DMS53 treated with DMSO at 0.1 percent for 48 hours (cell line): ENCODE results near the gene ADARB1.

ENCODE experiments used
- DNase-seq: peaks from one replicate; lab custom pipeline; 2025; ENCODE audit not compliant: unreplicated experiment; lab: John Stamatoyannopoulos, UW

ADARB1 gene

GRCh38 chr21:45039317-45040156, 34.8 kb upstream of the ADARB1 start:
- no peak for DNase-seq

DNA sequence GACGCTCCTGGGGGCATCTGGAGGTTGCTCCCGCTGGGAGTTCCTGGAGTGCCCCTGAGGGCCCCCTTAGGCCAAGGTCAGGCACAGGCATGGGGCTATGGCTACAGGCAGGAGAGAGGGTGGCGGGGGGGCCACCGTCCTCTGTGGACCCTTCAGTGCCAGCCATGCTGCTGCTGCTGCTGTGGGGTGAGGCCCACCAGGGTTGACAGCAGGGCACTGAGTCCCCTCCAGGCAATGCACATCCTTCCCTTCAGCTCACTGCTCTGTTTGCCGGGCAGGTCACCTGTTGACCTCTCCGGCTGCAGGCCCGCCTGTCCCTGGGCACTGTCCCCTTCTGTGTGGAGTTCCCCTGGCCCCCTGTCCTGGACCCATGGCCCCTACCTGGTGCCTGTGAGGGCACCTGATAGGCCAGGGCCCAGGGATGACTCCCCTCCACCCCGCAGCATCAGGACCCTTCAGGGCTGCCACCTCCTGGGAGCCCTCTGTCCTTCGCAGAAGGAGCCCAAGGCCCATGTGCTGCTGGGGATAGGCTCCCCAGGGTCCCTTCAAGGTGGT, 34.1 kb upstream of the ADARB1 start:
- DNase-seq: no peak

- no peak for DNase-seq
Measured at GRCh38 chr21:45040739-45041138, 33.6 kb upstream of the ADARB1 start.

DNA sequence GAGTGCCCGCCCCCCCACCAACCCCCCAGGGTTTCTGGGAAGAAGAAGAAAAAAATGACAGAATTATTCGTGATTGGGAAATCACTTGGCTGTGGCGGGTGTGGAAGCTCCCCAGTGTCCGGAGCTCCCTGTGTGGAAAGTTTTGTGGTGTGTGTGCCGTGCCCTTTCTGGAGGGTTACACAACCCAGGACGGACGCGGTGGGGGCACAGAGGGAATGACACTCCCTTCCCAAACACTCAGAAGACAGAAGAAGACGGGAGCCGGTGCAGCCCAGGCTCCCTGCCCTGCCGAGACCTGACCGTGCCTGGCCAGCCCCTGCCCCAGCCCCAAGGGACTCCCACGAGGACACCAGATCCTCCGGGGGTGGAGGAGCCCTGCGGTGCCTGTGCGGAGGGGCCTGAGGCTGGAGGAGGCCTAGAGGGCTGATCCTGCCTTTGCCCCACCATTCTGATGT, 33.0 kb upstream of the ADARB1 start:
- DNase-seq: no peak

DNA sequence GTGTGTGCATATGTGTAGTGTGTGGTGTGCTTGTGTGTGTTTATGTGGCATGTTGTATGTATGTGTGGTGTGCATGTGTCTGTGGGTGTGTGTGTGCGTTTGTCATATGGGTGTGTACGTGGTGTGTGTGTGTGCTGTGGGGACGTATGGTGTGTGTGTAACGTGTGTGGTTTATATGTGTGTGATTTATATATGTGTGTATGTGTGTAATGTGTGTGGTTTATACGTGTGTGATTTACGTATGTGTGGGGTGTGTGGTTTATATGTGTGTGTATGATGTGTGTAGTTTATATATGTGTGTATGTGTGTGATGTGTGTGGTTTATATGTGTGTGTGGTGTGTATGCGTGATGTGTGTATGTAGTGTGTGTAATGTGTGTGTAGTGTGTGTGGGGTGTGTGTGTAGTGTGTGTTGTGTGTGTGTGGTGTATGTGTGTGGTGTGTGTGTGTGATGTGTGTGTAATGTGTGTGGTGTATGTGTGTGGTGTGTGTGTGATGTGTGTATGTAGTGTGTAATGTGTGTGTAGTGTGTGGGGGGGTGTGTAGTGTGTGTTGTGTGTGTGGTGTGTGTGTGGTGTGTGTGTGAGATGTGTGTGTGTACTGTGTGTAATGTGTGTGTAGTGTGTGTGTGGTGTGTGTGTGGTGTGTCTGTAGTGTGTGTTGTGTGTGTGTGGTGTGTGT, 32.3 kb upstream of the ADARB1 start:
- DNase-seq: no peak

DNA sequence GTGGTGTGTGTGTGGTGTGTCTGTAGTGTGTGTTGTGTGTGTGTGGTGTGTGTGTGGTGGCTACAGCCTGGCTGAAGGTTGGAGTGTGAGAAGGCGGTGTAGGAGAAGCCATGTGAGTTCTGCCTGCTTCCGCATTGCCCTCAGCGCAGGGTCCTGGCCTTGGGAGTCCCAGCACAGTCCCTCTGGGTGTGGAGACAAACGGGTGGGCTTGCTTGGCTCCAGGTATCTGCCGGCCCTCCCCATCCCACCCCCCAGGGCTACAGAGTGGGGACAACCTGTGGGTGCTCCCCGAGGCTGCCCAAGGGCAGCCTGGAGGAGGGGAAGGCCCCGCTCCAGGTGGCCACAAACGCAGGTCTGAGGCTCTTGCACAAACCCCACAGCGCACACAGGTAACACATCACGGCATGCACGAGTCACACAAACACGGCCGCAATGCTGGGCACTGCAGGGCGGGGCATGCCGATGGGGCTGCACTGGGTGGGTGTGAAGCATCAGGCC, 31.7 kb upstream of the ADARB1 start:
- DNase-seq: no peak

GRCh38 chr21:45043541-45044020, 30.8 kb upstream of the ADARB1 start:
- no peak for DNase-seq

DNA sequence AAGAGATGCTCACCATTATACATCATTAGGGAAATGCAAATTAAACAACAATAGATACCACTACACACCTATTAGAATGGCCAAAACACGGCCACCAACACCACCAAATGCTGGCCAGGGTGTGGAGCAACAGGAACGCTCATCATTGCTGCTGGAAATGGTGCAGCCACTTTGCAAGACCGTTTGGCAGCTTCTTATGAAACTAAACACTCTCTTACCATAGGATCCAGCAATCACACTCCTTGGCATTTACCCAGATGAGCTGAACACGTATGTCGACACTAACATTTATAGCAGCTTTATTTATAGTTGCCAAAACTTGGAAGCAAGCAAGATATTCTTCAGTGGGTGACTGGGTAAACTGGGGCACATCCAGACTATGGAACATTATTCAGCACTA, 28.9 kb upstream of the ADARB1 start:
- no peak for DNase-seq

- DNase-seq: no peak
Measured at GRCh38 chr21:45047257-45047656, 27.1 kb upstream of the ADARB1 start.

DNA sequence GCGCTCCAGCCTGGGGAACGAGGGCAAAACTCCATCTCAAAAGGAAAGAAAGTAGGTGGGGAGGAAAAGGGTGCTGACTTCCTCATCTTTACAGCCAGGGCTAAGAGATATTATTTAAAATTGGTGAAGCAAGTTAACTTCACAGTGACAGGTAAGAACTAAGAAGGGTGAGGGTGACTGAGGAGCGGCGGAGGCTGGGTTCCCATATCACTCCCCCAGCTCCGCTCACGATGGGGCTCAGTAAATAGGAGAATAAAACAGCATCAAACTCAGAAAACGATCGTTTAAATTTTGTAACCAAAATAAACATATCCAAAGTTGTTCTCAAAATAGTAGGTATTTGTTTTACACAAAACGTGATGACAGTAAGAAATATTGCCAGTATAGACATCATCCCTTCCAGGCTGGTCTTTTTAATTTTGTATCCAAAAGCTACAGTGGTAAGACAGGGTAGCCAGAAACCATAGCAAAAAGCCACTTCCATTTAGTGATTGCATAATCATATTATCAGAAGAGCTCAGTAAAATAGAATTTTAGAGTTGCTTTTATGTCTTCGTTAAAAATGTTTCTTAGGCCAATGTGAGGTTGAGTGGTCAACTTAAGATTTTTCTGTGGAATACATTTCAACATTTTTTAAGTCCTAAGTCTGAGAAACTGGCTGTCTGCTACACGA, 26.2 kb upstream of the ADARB1 start:
- no peak for DNase-seq

GRCh38 chr21:45048968-45049367, 25.4 kb upstream of the ADARB1 start:
- DNase-seq: no peak

DNA sequence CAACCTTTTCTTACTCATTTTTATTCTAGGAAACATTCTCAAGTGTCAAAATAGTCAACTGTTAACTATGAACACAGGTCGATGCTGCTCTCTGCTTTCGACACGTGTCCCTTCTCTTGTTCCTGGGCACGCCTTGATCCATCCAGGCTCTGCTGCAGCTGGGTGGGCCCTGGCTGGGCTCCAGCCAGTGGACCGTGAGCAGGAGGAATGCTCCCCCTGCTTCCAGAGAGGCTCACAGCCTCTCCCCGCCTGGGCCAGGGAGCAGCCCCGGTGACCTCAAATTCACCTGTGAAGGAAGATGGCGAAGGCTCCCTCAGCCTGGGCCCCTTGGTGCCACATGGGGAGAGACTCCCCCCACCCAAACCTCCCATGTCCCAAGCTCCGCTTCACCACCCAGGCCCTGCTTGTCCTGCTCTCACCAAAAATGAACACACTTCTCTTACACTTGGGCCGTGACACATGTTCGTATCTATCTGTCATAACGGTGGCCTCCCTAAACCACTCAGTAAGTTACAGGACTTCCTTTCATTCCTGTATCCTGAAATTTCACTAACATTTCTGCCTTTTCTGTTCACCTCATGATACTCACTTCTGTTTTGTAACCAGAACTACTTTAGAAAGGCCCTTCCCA, 24.6 kb upstream of the ADARB1 start:
- DNase-seq: no peak

GRCh38 chr21:45050345-45050796, 24.0 kb upstream of the ADARB1 start:
- no peak for DNase-seq

GRCh38 chr21:45050797-45051489, 23.4 kb upstream of the ADARB1 start:
- no peak for DNase-seq

- no peak for DNase-seq
Measured at GRCh38 chr21:45051580-45052434, 22.6 kb upstream of the ADARB1 start.

DNA sequence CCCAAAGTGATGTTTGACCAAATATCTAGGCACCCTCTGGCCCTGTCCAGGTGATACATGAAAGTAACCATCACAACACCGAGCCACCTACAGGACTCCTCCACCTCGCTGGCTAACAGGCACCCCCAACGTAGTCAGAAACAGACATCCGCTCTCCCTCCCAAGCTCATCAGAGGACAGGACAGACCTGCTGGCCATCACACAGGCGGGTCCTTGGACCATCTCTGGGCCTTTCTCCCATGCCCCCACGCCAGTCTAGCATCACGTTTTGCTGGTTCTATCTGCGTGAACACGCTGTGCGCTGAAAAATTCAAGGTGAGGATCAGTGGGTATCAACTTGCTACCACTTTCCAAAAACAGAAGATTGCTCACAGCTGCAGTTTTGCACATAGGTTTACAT, 21.4 kb upstream of the ADARB1 start:
- no peak for DNase-seq

DNA sequence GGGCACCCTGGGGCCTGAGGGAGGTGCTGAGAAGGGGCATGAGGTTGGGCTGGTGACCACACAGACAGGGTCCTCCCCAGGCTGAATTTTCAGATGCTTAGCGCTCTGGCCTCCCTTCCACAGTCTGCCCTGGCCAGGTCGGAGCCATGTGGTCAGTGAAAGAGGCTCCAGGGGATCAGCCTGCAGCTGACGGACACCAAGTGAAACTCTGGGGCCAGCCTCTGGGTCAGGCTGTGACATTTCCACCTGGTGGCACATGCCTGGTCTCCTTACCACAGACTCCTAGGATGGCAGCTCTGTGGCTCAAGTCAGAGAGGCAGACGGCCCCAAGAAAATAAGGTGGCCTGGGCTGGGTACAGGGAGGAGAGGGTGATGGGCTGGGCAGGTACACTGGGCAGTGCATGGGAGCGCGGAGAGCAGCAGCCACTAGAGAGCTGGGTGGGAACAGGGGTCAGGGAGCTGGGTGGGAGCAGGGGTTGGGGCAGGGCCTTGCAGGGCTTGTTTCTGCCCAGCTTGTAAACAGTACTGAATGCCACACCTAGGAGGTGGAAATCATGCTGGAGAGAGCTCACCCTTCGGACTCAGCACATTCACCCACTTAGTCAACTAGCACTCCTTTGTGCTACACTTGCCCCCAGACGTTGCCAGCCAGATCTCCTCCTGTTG, 20.7 kb upstream of the ADARB1 start:
- no peak for DNase-seq

- DNase-seq: no peak
Measured at GRCh38 chr21:45054227-45054926, 20.0 kb upstream of the ADARB1 start.
